HuH-7 (cell line): Measurements from ENCODE around the gene E2F2.

ENCODE experiments used
- DNase-seq: peaks from one replicate; pipeline ENCODE4 v3.0.0; 2011; ENCODE audit warnings: low spot score

The E2F2 gene

GRCh38 chr1:23530747-23531561, at the start of gene E2F2:
Gene E2F2 (minus strand): TSS chr1:23531233. CDS start chr1:23530793, 440 bp downstream.
- DNase-seq: peak; percentile 86

- no peak for DNase-seq
Measured at GRCh38 chr1:23578997-23579363, 47.9 kb upstream of the E2F2 start.

GRCh38 chr1:23578311-23578996, 47.4 kb upstream of the E2F2 start:
- DNase-seq: no peak

GRCh38 chr1:23577056-23578004, 46.3 kb upstream of the E2F2 start:
- DNase-seq: no peak

- DNase-seq: no peak
Measured at GRCh38 chr1:23576338-23577055, 45.5 kb upstream of the E2F2 start.

GRCh38 chr1:23575226-23575810, 44.3 kb upstream of the E2F2 start:
- DNase-seq: no peak

- DNase-seq: no peak
Measured at GRCh38 chr1:23574265-23574754, 43.3 kb upstream of the E2F2 start.

- DNase-seq: no peak
Measured at GRCh38 chr1:23573574-23574182, 42.6 kb upstream of the E2F2 start.

GRCh38 chr1:23571465-23571864, 40.4 kb upstream of the E2F2 start:
- no peak for DNase-seq

GRCh38 chr1:23570001-23570691, 39.1 kb upstream of the E2F2 start:
- DNase-seq: no peak

GRCh38 chr1:23568608-23569383, 37.8 kb upstream of the E2F2 start:
- DNase-seq: no peak

GRCh38 chr1:23567996-23568607, 37.1 kb upstream of the E2F2 start:
- DNase-seq: no peak

- DNase-seq: no peak
Measured at GRCh38 chr1:23567629-23567995, 36.6 kb upstream of the E2F2 start.

GRCh38 chr1:23566304-23566703, 35.3 kb upstream of the E2F2 start:
- no peak for DNase-seq

- DNase-seq: no peak
Measured at GRCh38 chr1:23565776-23566175, 34.7 kb upstream of the E2F2 start.

- DNase-seq: no peak
Measured at GRCh38 chr1:23564529-23565122, 33.6 kb upstream of the E2F2 start.

GRCh38 chr1:23563755-23564374, 32.8 kb upstream of the E2F2 start:
- no peak for DNase-seq

GRCh38 chr1:23563003-23563402, 32.0 kb upstream of the E2F2 start:
- DNase-seq: no peak
